Vagina (tissue), 2 donors: ENCODE data around the gene KRTAP4-11.
"Not testable (repeated sequence)": the region's sequence is repeated elsewhere in the genome, so short reads cannot be mapped to it uniquely, and the experiment has no call there.

ENCODE experiments used
- POLR2A ChIP-seq, 2 donors: fragments of 450-650 bp; IDR thresholded peaks; one replicate each; pipeline ENCODE4 v1.6.1; 2017; ENCODE audit warnings: antibody characterized with exemption in 2 of 2, mild to moderate bottlenecking in 2 of 2, moderate library complexity in 2 of 2
- POLR2AphosphoS5 ChIP-seq, 2 donors: sonication (generic); formaldehyde crosslinking; IDR thresholded peaks; one replicate each; pipeline ENCODE4 v1.9.0; 2017; ENCODE audit warnings: antibody characterized with exemption in 2 of 2, mild to moderate bottlenecking in 2 of 2, low read depth in 1 of 2; ENCODE audit not compliant: insufficient read depth in 1 of 2
- TF ChIP-seq, protein P1 (sequence below), 3 experiments: fragments of 450-650 bp in 2 of 3; fragments of 200-600 bp in 1 of 3; sonication (generic) in 1 of 3; IDR thresholded peaks; one replicate each; pipeline ENCODE4 v1.5.1; 2017 to 2019; ENCODE audit warnings: antibody characterized with exemption in 3 of 3, mild to moderate bottlenecking in 2 of 3, moderate library complexity in 2 of 3

DNA sequence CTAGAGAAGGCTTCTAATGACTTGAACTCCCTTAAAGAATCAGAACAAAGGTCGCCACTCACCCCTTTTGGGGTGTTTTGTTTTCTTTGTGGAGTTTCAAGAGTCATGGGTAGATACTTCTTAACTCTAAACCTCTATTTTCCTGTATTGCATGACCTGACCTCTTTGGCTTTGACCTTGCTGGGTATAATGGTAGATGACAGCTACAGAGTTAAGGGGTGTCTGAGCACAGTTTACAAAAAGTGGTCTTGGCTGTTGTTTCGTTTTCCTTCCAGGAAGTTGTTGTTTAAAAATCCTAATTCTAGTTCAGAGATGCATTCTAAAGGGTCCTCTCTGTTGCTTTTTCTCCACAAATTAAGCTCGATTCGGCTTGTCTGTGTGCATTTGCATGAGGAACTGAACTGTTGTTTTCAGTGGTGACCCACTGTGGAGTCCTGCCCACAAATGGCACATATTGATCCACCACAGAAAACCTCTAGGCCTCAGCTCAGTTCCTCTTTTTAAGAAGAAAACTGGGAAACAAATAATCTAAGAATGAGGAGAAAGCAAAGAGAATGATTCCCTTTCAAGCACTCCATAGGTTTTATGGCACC, 29.3 kb downstream of the KRTAP4-11 start:
- TF ChIP-seq POLR2AphosphoS5 (IDR thresholded peaks at IDR 0.05; ENCODE audit: insufficient read depth in 1 of 2, low read depth in 1 of 2); POLR2A (IDR thresholded peaks at IDR 0.05): not testable (repeated sequence)
- TF ChIP-seq, protein P1, sequence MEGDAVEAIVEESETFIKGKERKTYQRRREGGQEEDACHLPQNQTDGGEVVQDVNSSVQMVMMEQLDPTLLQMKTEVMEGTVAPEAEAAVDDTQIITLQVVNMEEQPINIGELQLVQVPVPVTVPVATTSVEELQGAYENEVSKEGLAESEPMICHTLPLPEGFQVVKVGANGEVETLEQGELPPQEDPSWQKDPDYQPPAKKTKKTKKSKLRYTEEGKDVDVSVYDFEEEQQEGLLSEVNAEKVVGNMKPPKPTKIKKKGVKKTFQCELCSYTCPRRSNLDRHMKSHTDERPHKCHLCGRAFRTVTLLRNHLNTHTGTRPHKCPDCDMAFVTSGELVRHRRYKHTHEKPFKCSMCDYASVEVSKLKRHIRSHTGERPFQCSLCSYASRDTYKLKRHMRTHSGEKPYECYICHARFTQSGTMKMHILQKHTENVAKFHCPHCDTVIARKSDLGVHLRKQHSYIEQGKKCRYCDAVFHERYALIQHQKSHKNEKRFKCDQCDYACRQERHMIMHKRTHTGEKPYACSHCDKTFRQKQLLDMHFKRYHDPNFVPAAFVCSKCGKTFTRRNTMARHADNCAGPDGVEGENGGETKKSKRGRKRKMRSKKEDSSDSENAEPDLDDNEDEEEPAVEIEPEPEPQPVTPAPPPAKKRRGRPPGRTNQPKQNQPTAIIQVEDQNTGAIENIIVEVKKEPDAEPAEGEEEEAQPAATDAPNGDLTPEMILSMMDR (IDR thresholded peaks at IDR 0.05) = not testable (repeated sequence)
